GM18861 (cell line): ENCODE data around the gene COL27A1.
"Not testable (repeated sequence)": the region's sequence is repeated elsewhere in the genome, so short reads cannot be mapped to it uniquely, and the experiment has no call there.

Source experiments
- ATAC-seq: cut with Tn5 transposase; IDR thresholded peaks from one replicate; pipeline ENCODE4 v1.9.1; 2021; ENCODE audit not compliant: unreplicated experiment

COL27A1 gene

GRCh38 chr9:114122136-114123027 is 33.0 kb upstream of the COL27A1 start:
- no peak for ATAC-seq

DNA sequence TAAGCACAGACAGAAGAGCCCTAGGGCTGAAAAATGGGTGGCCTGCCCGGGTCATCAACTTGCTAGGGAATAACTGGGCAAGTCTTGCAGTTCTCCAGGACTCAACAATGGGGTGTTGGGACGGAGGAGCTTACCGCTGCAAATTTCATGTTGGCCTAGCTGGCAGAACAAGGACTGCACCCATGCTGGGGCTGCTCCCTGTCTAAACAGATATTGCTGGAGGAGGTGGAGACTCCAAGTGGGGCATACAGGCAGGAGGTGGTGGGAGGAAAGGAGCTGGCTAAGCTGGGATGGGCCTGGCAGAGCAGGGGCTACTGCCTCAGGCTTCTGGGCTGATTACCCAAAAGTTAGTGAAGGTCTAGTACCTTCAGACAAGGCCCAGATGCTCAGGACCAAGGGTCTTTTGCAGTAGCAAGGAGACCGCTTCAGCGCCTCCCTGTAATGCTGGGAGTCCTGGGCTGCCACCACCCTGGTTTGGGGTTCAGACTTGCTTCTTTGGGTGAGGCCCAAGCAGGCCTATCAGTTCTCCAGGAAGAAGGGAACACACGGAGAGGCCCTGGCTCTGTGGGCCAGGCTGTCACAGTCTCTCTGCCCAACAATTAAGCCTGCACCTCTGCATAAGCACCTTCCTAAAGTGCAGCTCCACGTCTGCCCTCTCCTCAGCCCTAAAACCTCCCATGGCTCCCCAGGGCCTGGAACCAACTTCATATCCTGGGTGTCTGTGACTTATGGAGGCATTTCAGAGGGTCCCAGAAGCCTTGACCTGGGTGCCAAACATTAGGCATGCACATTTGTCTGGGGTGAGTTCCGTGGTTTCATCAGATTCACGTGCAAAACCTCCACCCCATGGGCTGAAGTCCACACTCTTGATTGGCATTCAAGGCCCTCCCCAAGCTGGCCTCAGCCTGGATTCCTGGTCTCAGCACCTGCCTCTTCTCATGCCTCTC is 32.0 kb upstream of the COL27A1 start:
- ATAC-seq: no peak

DNA sequence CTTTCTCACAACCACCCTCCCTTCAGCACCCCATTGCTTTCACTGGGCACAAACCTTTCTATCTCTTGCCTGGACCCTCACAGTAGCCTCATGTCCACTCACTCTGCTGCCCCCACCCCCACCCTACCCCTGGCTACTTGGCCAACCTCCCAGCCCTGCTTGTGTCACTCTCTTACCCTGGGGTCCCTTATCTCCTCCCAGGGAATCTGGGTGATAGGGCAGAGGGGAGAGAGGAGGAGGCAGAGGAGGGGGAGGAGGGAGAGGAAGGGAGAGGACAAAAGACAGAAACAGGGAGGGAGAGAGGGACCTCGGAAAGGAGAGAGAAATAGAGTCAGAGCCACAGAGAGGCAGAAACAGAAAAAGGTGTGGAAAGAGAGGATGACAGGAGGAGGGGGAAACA is 31.2 kb upstream of the COL27A1 start:
- no peak for ATAC-seq

- ATAC-seq: no peak
Observed at GRCh38 chr9:114124666-114125475, 30.5 kb upstream of the COL27A1 start.

GRCh38 chr9:114125476-114126013 is 29.8 kb upstream of the COL27A1 start:
- no peak for ATAC-seq

- no peak for ATAC-seq
Observed at GRCh38 chr9:114126247-114127060, 28.9 kb upstream of the COL27A1 start.

DNA sequence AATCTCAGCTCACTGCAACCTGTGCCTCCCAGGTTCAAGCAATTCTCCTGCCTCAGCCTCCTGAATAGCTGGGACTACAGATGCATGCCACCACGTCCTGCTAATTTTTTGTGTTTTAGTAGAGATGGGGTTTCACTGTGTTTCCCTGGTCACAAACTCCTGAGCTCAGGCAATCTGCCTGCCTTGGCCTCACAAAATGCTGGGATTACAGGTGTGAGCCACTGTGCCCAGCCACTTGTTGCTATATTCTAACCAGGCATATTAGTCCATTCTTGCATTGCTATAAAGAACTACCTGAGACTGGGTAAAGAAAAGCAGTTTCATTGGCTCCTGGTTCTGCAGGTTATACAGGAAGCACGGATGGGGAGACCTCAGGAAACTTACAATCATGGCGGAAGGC is 26.6 kb upstream of the COL27A1 start:
- not testable (repeated sequence) for ATAC-seq

DNA sequence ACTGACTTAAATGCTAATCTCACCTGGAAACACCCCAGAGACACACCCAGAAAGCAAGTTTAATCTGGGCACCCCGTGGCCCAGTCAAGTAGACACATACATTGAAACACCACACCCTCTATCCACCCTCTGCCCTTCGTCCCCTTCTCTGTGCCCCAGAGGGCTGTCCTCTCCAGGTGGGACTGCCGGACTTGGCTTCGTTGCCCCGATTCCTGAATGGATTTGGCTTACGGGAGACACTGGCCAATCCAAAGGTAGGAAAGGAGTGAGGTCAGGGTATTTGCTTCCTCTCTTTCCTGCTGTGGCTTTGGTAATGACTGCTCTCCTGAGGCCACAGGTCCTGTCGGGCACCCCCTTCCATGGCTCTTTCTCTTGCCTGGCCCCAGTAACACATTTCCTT is 25.2 kb upstream of the COL27A1 start:
- no peak for ATAC-seq

GRCh38 chr9:114130624-114131277 is 24.6 kb upstream of the COL27A1 start:
- no peak for ATAC-seq

DNA sequence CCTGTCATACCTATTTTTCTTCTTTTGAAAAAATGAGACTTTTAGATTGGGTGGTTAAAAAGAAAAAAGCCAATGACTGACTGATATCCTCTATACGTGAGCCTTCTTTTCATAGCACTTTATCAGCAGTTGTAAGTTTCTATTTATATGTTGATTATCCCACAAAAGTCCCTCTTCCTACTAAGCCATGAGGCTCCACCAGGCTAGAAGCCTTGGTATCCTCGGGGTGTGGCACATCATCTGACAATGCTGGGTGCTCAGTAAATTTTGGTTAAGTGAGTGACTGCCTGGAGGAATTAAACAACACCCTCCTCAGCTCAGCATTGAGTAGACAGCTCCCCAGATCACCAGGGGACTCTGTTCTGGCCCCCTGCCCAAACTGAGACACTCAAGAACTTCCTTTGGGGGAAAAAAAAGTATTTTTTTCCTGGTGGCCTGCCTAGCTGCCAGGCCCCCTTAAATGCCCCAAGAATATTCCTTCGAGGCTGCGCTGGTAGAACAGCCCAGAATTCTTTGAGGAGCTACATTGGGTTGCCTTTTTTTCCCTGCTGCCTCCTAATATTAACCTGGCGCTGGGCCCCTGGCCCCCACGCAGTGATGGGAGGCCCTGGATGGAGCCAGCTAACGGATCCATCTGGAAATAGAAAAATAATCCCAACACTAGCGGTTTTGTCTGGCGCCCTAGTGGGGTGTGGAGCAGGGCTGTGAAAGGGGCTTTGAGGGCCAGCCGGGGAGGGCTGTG is 23.4 kb upstream of the COL27A1 start:
- ATAC-seq: no peak

DNA sequence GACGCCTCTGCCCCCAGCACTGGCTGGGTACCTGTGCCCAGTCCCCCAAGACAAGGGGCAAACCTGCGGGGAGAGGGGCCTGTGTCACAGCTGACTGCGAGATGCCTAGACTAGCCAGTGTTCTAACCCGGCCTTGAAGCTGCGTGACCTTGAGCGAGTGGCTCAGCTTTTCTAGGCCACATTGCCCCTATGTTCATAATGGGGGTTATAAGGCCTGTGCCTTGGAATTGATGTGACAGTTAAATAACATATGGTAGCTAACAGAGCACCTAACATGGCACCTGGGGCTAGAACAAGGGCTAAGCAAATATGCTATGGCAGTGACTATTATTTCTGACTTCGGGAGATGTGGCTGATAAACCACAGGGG is 22.8 kb upstream of the COL27A1 start:
- ATAC-seq: no peak

DNA sequence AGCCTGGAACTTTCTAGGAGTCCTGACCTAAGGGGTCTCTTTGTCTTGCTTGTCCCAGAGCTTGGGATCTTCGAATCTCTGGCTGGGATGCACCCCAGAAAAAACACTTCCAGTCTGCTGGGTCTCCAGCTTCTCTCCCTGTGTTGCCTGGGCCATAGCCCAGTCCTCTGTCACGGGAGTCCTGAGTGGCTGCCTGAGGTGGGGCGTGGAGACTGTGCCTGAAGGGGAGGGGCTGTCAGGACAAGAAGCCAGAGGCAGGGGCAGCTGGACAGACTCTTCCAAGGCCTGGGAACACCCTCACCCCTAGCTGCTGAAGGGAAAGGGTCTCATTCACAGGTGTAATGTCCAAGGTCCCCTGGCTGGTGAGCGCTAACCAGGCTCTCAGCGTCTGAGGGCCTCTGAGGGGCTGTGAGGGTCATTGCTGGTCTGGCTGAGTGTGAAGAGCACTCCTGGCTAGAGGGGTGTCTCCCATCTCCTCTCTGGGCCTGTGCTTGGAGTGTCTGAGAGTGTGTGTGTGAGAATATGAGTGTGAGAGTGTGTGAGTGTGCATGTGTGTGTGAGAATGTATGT is 20.4 kb upstream of the COL27A1 start:
- ATAC-seq: no peak

- ATAC-seq: no peak
Observed at GRCh38 chr9:114137831-114138230, 17.5 kb upstream of the COL27A1 start.

GRCh38 chr9:114138552-114138971 is 16.8 kb upstream of the COL27A1 start:
- ATAC-seq: no peak

- ATAC-seq: no peak
Observed at GRCh38 chr9:114139071-114139470, 16.3 kb upstream of the COL27A1 start.

- no peak for ATAC-seq
Observed at GRCh38 chr9:114140401-114140800, 14.9 kb upstream of the COL27A1 start.

DNA sequence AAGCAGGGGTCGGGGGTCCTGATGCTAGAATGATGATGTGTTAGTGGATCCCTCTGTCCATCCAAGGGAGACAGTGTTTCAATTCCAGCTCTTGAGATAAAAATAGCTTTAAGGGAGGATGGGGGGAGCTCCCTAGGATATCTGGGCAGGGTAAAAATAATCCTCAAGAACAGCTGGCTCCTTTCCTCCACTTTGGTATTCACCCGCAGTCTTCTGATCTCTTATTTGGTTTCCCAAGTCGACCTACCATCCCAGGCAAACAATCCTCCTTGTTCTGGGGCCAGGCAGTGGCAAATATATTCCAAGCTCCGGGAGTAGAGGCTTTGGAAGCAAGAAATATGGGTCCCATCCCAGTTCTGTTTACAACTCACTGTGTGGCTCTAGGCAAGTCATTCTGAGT is 14.5 kb upstream of the COL27A1 start:
- no peak for ATAC-seq
